HG02623 (cell line): ENCODE results near the gene JMJD7.

Source experiments
- ATAC-seq: cut with Tn5 transposase; IDR thresholded peaks from one replicate; pipeline ENCODE4 v1.9.1; 2021; ENCODE audit warnings: moderate library complexity; ENCODE audit not compliant: unreplicated experiment

Gene JMJD7

DNA sequence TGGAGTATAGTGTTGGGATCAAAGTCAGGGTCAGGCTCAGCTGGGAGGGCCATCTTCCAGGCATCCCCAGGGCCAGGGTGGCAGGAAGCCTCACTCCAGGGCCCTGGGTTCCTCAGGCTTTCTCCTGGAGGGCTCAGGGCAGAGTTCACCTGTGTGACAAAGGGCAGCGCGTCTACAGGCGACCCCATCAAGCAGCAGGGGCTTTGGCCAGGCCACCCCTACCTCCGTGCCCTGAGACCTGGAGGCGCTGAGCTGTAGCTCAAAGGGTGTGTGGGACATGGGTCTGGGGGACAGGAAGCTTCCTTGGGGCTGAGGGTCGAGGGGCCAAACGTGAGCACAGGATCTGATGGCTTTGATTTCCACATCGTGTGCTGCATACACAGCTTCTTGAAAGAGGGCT is 53.2 kb downstream of the JMJD7 start:
- no peak for ATAC-seq

GRCh38 chr15:41881550-41881919 is 53.6 kb downstream of the JMJD7 start:
- no peak for ATAC-seq

DNA sequence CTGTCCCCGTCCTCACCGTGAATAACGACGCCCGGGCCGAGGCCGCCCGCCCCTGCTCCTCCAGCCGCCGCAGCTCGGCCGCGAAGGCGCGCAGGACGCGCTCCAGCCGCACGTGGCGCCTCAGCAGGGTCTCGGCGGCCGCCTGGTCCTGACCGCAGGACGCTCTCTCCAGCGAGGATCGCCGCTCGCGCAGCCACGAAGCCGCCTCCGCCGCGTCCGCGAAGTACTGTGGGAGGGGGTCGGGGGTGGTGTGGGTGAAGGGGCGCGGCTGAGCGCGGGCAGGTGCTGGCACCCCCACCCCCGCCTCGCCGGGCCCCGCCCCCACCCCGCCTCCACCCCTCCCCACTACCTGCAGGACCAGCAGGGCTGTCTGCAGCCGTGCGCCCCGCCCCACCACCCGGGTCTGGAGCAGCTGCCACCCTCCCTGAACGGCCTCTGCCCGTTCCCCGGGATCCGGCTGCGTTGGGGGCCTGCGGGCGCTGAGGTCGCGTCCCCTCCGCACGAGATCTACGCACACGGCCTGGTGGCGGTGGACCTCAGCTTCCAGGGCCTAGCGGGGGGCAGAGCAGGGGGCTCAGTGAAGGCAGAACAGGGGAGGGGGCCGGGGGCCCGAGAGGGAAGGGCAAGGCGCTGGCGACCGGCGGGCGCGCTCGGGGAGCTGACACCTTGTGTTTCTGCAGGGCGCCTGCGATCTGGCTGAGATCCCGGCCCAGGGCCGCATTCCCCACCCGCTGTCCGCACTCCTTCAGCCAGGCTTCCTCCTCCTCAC is 54.2 kb downstream of the JMJD7 start:
- no peak for ATAC-seq

DNA sequence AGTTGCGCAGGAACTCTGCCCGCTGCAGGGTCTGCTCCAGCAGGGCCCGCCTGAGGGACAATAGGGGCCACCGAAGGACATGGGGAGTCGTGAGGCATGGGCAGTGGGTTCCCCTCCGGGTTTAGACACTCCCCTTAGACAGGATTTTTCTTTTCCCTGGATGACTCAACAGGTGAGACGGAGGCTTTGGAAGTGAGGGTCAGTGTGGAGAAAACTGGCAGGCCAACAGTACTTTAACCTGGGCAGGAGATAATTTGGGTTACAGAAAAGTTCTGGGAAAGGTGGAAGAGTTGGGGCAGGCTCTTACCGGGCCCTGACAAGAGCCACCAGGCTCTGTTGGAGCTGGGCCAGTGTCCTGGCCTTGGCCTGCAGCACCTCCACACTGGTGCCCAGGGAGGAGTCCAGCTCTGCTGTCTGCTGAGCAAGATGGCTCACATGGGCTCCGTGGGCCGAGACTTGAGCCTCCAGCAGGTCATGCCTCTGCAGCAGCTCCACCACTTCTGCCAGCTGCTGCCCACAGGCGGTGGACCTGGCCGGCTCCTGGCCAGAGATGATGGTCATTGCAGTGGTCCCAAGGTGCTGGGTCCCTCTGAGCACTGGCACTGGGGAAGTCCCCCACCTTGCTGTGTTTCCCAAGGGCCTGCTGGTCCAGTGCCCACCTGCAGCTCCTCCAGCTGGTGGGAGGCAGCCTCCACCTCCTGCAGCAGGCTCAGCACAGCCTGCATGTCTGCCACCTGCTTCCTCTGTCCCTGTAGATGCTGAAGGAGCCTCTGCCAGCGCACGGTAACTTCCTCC is 55.0 kb downstream of the JMJD7 start:
- ATAC-seq: no peak

- ATAC-seq: no peak
These were observed 55.6 kb downstream of the JMJD7 start for GRCh38 chr15:41883484-41883825.

DNA sequence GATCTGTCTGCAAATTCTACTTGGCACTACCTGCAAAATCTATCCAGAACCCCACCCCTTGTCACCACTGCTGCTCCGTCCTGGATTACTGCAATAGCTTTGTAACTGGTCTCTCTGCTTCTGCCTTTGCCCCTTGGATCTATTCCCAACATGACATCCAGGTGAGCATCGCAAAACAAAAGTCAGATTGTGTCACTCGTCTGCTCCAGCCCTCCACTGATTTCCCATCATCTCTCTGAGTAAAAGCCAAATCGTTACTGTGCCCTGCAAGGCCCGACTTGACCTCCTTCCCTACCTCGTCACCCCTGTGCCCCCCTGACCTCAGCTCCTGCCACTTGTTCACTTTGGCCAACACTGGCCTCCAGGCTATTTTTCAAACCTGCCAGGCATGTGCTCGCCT is 56.6 kb downstream of the JMJD7 start:
- ATAC-seq: no peak

GRCh38 chr15:41885321-41885720 is 57.4 kb downstream of the JMJD7 start:
- no peak for ATAC-seq

DNA sequence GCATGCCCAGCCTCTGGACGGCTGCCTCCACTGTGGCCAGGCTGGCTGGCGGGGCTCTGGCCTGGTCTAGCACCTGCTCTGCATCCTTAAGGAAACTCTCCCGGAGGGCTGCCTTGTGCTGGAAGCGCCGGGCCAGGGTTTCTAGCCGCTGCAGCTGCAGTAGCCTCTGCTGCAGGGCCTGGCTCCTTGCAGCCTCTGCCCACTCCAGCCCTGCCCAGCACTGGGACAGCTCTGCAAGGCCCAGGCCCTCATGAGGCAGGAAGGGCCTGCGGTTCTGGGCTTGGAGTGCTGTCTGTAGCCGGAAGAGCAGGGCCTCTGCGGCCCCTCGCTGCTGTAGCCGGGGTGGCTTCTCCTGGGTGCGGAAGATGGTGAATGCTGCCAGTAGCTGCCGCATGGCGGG is 57.9 kb downstream of the JMJD7 start:
- no peak for ATAC-seq

- no peak for ATAC-seq
These were observed 58.8 kb downstream of the JMJD7 start for GRCh38 chr15:41886741-41887140.

DNA sequence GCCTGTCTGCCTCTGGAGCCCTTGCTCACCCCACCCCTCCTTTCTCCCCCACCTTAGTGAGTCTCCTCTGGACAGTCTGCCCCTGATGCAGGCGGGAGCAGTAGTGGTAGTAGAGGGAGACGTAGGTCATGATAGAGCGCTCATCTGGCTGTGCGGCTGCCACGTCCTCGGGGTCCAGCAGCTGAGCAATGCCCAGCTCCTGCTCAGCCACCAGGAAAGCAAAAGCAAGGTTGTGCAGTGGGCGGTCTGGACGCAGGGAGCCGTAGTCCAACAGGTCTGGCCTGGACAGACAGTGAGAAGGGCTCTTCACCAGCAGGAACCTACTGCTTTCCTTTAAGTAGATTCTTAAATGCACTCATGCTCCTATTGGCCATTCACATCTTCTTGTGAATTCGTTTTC is 59.3 kb downstream of the JMJD7 start:
- no peak for ATAC-seq
